K562 (cell line): ENCODE results near the gene AKAP13.

ENCODE experiments used
- BHLHE40 ChIP-seq: IDR thresholded peaks from 2 replicates; pipeline ENCODE4 v1.6.1; 2011; ENCODE audit warnings: low read length, improper control_type of control experiment
- GABPB2 ChIP-seq: fragments of 250-450 bp; sonication (Bioruptor Pico); conservative IDR thresholded peaks from 2 replicates; pipeline ENCODE4 v1.5.1; 2021; ENCODE audit warnings: mild to moderate bottlenecking
- HDGF ChIP-seq: fragments of 450-650 bp; IDR thresholded peaks from 2 replicates; pipeline ENCODE4 v1.6.1; 2016
- POLR2A ChIP-seq: fragments of 450-650 bp; conservative IDR thresholded peaks from 2 replicates; pipeline ENCODE4 v1.6.1; 2016
- U2AF1 ChIP-seq: fragments of 200-400 bp; formaldehyde crosslinking; optimal IDR thresholded peaks from 2 replicates; pipeline ENCODE3; 2017; ENCODE audit warnings: mild to moderate bottlenecking, low read depth, low read length, moderate library complexity

- TF ChIP-seq HDGF: no peak
- no peak for TF ChIP-seq U2AF1
- no peak for TF ChIP-seq GABPB2 (CRISPR knock-in tag)
- no peak for TF ChIP-seq BHLHE40
- no peak for TF ChIP-seq POLR2A
Measured at GRCh38 chr15:85400606-85401005, 20.2 kb downstream of the AKAP13 start.
